HCT116 (cell line): ENCODE measurements around the gene CAMKMT. TPM values are rescaled to one million over a fixed set of nuclear protein-coding genes. Genes with fewer than 3 reads are reported as not detected.

Experiments used
- ATAC-seq: fragments of 200-7000 bp; cut with Tn5 transposase; 2 replicates; pipeline ENCODE4 v1.9.1; 2020; ENCODE audit warnings: mild to moderate bottlenecking, moderate library complexity
- BruUV-seq: library from RNA; stranded (reverse); fragments of 400-500 nt; replicated peaks from 2 replicates; lab custom pipeline; 2021; lab: Mats Ljungman, UMichigan
- CTCF ChIA-PET: fragments of 300-600 bp; sonication (Branson Sonifier 250); formaldehyde crosslinking; loops from one replicate; lab custom pipeline; 2021; ENCODE audit warnings: antibody characterized with exemption; lab: Charles Lee
- POLR2A ChIA-PET: fragments of 300-600, 350-600 bp; sonication (Branson Sonifier 250); formaldehyde crosslinking; loops from one replicate; lab custom pipeline; 2021; ENCODE audit warnings: antibody characterized with exemption; lab: Charles Lee
- RAD21 ChIA-PET, 2 experiments: fragments of 300-600 bp; sonication (Branson Sonifier 250); formaldehyde crosslinking; loops; one replicate each; lab custom pipeline; 2023; ENCODE audit warnings: low total read pairs in 2 of 2; ENCODE audit not compliant: uncharacterized antibody in 2 of 2, unreplicated experiment in 2 of 2, low non-redundant PET in 1 of 2; lab: Charles Lee
- DNase-seq: peaks from one replicate; pipeline ENCODE4 v3.0.0-alpha.2; 2010; ENCODE audit warnings: low read depth, low spot score
- H2AFZ ChIP-seq: fragments of 200-600 bp; shearing (Covaris generic), sonication (generic); 2 replicates; pipeline ENCODE4 v1.6.1; 2017; ENCODE audit warnings: low read depth, mixed run types, mixed read lengths, antibody characterized with exemption, low read length; ENCODE audit not compliant: poor library complexity, severe bottlenecking
- H3K27ac ChIP-seq: 2 replicates; pipeline ENCODE4 v1.5.1; 2012; ENCODE audit warnings: low read depth, low read length
- H3K27me3 ChIP-seq: fragments of 200-600 bp; sonication (generic); 2 replicates; pipeline ENCODE4 v1.6.1; 2016; ENCODE audit warnings: mixed run types, low read length, mixed read lengths; ENCODE audit not compliant: insufficient read depth
- H3K36me3 ChIP-seq, 2 experiments: fragments of 200-500 bp in 1 of 2; fragments of 200-600 bp in 1 of 2; sonication (Bioruptor generic) in 1 of 2; sonication (generic) in 1 of 2; 2 replicates each; pipeline versions ENCODE4 v1.5.1 to v1.6.1; 2014 to 2016; ENCODE audit warnings: low read length in 2 of 2, inconsistent platforms in 1 of 2, mixed read lengths in 1 of 2, mixed run types in 1 of 2; ENCODE audit not compliant: insufficient read depth in 2 of 2, control insufficient read depth in 1 of 2
- H3K4me1 ChIP-seq, 2 experiments: fragments of 200-600 bp in 1 of 2; sonication (generic) in 1 of 2; 2 replicates each; pipeline versions ENCODE4 v1.5.1 to v1.6.1; 2012 to 2017; ENCODE audit warnings: low read length in 2 of 2, inconsistent platforms in 1 of 2, mild to moderate bottlenecking in 1 of 2, mixed read lengths in 1 of 2, mixed run types in 1 of 2, moderate library complexity in 1 of 2; ENCODE audit not compliant: insufficient read depth in 2 of 2, control insufficient read depth in 1 of 2
- H3K4me2 ChIP-seq: fragments of 200-600 bp; sonication (generic); 2 replicates; pipeline ENCODE4 v1.6.1; 2017; ENCODE audit warnings: mixed run types, low read length, mixed read lengths
- H3K4me3 ChIP-seq, 2 experiments: fragments of 200-600 bp in 1 of 2; sonication (generic) in 1 of 2; replicated peaks in 1 of 2; 2 replicates each; pipeline ENCODE4 v1.5.1; 2011 to 2016; ENCODE audit warnings: low read length in 2 of 2, control low read depth in 1 of 2, low read depth in 1 of 2, mild to moderate bottlenecking in 1 of 2, mixed read lengths in 1 of 2, mixed run types in 1 of 2
- H3K79me2 ChIP-seq: fragments of 200-600 bp; sonication (generic); 2 replicates; pipeline ENCODE4 v1.6.1; 2017; ENCODE audit warnings: mild to moderate bottlenecking, mixed run types, low read length, moderate library complexity, mixed read lengths; ENCODE audit not compliant: insufficient read depth
- H3K9ac ChIP-seq: fragments of 200-600 bp; sonication (generic); 2 replicates; pipeline ENCODE4 v1.6.1; 2016; ENCODE audit warnings: low read length, mixed read lengths
- H3K9me2 ChIP-seq: fragments of 200-600 bp; sonication (generic), shearing (Covaris generic); 2 replicates; pipeline ENCODE4 v1.6.1; 2017; ENCODE audit warnings: mixed run types, mild to moderate bottlenecking, moderate library complexity; ENCODE audit not compliant: insufficient read depth
- H3K9me3 ChIP-seq, 2 experiments: fragments of 200-500 bp in 1 of 2; fragments of 200-600 bp in 1 of 2; sonication (Bioruptor generic) in 1 of 2; sonication (generic) in 1 of 2; 2 replicates each; pipeline ENCODE4 v1.6.1; 2014 to 2017; ENCODE audit warnings: low read length in 2 of 2, mixed read lengths in 2 of 2, inconsistent platforms in 1 of 2, low read depth in 1 of 2, mild to moderate bottlenecking in 1 of 2, mixed run types in 1 of 2, moderate library complexity in 1 of 2; ENCODE audit not compliant: control insufficient read depth in 1 of 2, insufficient read depth in 1 of 2
- H4K20me1 ChIP-seq: fragments of 200-600 bp; sonication (generic), shearing (Covaris generic); 2 replicates; pipeline ENCODE4 v1.6.1; 2017; ENCODE audit warnings: mixed run types, mild to moderate bottlenecking, moderate library complexity; ENCODE audit not compliant: insufficient read depth
- CBX3 ChIP-seq: IDR thresholded peaks from 2 replicates; pipeline ENCODE4 v1.6.1; 2012; ENCODE audit warnings: low read depth
- CEBPB ChIP-seq: IDR thresholded peaks from 2 replicates; pipeline ENCODE4 v1.6.1; 2012; ENCODE audit warnings: low read depth
- ELF1 ChIP-seq: IDR thresholded peaks from 2 replicates; pipeline ENCODE4 v1.6.1; 2012; ENCODE audit warnings: low read depth, borderline replicate concordance
- EZH2 ChIP-seq: fragments of 200-600 bp; sonication (generic); IDR thresholded peaks from 2 replicates; pipeline ENCODE4 v1.6.1; 2017; ENCODE audit warnings: antibody characterized with exemption, mixed run types
- POLR2A ChIP-seq: IDR thresholded peaks from 2 replicates; pipeline ENCODE4 v1.7.0; 2011; ENCODE audit warnings: borderline replicate concordance; ENCODE audit not compliant: insufficient read depth, insufficient read length; ENCODE audit errors: extremely low read depth
- SIN3A ChIP-seq: IDR thresholded peaks from 2 replicates; pipeline ENCODE4 v1.6.1; 2012; ENCODE audit warnings: low read depth
- TCF7L2 ChIP-seq: IDR thresholded peaks from 2 replicates; pipeline ENCODE4 v1.7.0; 2011; ENCODE audit warnings: borderline replicate concordance, inconsistent platforms; ENCODE audit not compliant: insufficient read depth, insufficient read length; ENCODE audit errors: extremely low read depth
- intact Hi-C: fragments of 100-400 bp; cut with micrococcal nuclease; formaldehyde crosslinking; loops from 2 replicates; pipeline ENCODE4 v1.10.0; 2022
- total RNA-seq: library from RNA; stranded (reverse); gene quantifications from one replicate; pipeline ENCODE4 v1.2.1, GENCODE V29; 2021; ENCODE audit not compliant: unreplicated experiment
- TF ChIP-seq, protein P1 (sequence below): IDR thresholded peaks from 2 replicates; pipeline ENCODE4 v1.6.1; 2012; ENCODE audit warnings: low read depth

The CAMKMT gene
- total RNA-seq, 1 experiment from 2014 or later: 10.6 TPM

DNA sequence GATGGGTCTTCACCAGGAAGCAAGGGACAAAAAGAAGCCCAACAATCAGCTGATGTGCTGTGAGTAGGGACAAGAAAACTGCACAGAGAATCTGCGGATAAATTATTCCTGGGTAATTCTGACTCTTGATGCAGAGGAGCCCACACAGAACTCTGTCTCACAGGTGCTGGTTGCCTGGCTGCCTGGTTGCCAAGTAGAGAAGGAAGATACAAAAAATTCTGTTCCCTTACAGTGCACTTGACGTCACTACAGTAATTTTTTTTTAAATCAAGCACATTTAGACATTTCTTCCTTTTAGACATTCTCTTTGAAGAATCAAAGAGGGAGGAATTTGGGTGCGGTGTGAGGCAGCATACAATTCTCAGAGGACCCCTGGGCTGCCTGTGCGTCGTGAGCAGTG lies 427.7 kb downstream of the CAMKMT start:
- Histone ChIP-seq H3K36me3 (no peaks in the 10 kb centered on the region), H3K4me3 (no peak overlapping the region), H3K9me2 (no peaks in the 10 kb centered on the region), H3K4me2 (no peak overlapping the region), H3K27me3 (no peaks in the 10 kb centered on the region), H3K9me3 (no peaks in the 10 kb centered on the region), H4K20me1 (no peaks in the 10 kb centered on the region; the same call in 1 of the 2 replicates), H3K4me1 (no peaks in the 10 kb centered on the region), H3K27ac (no peak overlapping the region), H3K79me2 (no peaks in the 10 kb centered on the region), H2AFZ (no peak overlapping the region)
- CTCF ChIA-PET: no interaction called here
- DNase-seq (no peak), ATAC-seq (no peak)
- POLR2A ChIA-PET: no interaction called here
- intact Hi-C loops: no loop called here
- RAD21 ChIA-PET: no interaction called here
- TF ChIP-seq, protein P1, sequence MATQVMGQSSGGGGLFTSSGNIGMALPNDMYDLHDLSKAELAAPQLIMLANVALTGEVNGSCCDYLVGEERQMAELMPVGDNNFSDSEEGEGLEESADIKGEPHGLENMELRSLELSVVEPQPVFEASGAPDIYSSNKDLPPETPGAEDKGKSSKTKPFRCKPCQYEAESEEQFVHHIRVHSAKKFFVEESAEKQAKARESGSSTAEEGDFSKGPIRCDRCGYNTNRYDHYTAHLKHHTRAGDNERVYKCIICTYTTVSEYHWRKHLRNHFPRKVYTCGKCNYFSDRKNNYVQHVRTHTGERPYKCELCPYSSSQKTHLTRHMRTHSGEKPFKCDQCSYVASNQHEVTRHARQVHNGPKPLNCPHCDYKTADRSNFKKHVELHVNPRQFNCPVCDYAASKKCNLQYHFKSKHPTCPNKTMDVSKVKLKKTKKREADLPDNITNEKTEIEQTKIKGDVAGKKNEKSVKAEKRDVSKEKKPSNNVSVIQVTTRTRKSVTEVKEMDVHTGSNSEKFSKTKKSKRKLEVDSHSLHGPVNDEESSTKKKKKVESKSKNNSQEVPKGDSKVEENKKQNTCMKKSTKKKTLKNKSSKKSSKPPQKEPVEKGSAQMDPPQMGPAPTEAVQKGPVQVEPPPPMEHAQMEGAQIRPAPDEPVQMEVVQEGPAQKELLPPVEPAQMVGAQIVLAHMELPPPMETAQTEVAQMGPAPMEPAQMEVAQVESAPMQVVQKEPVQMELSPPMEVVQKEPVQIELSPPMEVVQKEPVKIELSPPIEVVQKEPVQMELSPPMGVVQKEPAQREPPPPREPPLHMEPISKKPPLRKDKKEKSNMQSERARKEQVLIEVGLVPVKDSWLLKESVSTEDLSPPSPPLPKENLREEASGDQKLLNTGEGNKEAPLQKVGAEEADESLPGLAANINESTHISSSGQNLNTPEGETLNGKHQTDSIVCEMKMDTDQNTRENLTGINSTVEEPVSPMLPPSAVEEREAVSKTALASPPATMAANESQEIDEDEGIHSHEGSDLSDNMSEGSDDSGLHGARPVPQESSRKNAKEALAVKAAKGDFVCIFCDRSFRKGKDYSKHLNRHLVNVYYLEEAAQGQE: no peak
- TF ChIP-seq EZH2 (no peak), CEBPB (no peak), SIN3A (no peak)
- TF ChIP-seq, all 23 proteins: peak for 0
- H3K9ac ChIP-seq: no peak overlapping the region
- no TSS peak for BruUV-seq

DNA sequence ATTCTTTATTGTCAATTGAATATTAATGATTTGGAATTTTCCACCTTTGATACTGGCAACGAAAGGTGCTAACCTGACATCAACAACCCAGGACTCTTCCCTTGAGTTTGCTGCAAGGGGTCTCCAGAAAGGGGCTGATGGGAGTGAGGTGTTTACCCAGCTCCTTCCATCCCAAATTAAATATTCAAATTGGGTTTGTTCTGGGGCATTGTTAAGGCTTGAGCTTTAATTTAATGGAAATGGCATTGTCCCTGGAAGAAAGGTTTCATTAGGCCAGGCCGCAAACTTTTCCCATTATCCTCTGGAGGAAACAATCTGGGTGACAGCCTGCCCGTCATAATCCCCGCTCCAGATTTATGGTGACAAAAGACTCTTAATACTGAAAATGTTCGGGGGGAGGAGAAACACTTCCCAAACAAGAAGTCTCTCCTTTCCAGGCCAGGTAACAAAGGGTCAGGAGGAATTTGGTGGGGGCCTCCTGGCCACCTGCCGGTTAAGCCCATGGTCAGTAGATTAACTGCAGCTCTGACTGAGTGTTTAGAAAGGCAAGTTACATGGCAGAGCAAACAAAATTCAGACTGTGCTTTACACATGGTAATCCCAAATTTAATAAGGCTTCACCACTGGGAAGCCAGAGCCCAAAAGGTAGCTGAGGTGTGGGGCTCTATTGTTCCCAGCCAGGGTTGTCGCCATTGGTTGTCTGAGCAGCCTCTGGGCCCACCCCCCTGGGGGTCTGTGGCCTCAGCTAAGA lies 428.4 kb downstream of the CAMKMT start:
- H3K27ac ChIP-seq: no peak overlapping the region
- H3K4me1 ChIP-seq: no peaks in the 10 kb centered on the region
- no peak overlapping the region for H3K9ac ChIP-seq
- no TSS peak for BruUV-seq
- H3K27me3 ChIP-seq: no peaks in the 10 kb centered on the region
- no peaks in the 10 kb centered on the region for H3K9me3 ChIP-seq
- H4K20me1 ChIP-seq: no peaks in the 10 kb centered on the region; the same call in 1 of the 2 replicates
- H3K79me2 ChIP-seq: no peaks in the 10 kb centered on the region
- ChIA-PET RAD21 (no interaction called here), CTCF (no interaction called here), POLR2A (no interaction called here)
- TF ChIP-seq CBX3 (no peak), ELF1 (no peak), POLR2A (no peak), CEBPB (no peak), TCF7L2 (no peak)
- TF ChIP-seq, protein P1: no peak
- H3K36me3 ChIP-seq: no peaks in the 10 kb centered on the region
- intact Hi-C loops: no loop called here
- H3K4me2 ChIP-seq: no peak overlapping the region
- H2AFZ ChIP-seq: no peak overlapping the region
- H3K4me3 ChIP-seq: no peak overlapping the region
- DNase-seq: no peak
- ATAC-seq: no peak
- H3K9me2 ChIP-seq: no peaks in the 10 kb centered on the region
